ENCODE measurements around the gene ARSI. TPM values are rescaled to one million over a fixed set of nuclear protein-coding genes. Genes with fewer than 3 reads are reported as not detected.

ARSI gene
- total RNA-seq, 1 experiment from 2014 or later = 6.3 TPM

- intact Hi-C loops (cut with micrococcal nuclease) = no loop called here
- no peak overlapping the region for H2AFZ ChIP-seq (ENCODE audit: low read length)
- H3K9me2 ChIP-seq (replicated peaks; ENCODE audit: low read length) = no peaks in the 10 kb centered on the region
- no peak overlapping the region for H3K4me3 ChIP-seq (ENCODE audit: low read length)
- H3K4me1 ChIP-seq (ENCODE audit: insufficient read depth, low read length) = peaks cover 6% of the 10 kb centered on the region
- ChIA-PET POLR2A (ENCODE audit: unreplicated experiment) (no interaction called here), CTCF (no interaction called here)
- H3K9ac ChIP-seq (ENCODE audit: low read length) = no peak overlapping the region
- H3F3A ChIP-seq (ENCODE audit: low read length, unreplicated experiment) = no peaks in the 10 kb centered on the region
- DNase-seq (no peak), ATAC-seq (no peak)
- no peaks in the 10 kb centered on the region for H3K36me3 ChIP-seq (ENCODE audit: low read depth, low read length)
- TF ChIP-seq EZH2phosphoT487 (IDR thresholded peaks at IDR 0.05; ENCODE audit: borderline replicate concordance, low read length) = no peak
- TF ChIP-seq, protein P1, sequence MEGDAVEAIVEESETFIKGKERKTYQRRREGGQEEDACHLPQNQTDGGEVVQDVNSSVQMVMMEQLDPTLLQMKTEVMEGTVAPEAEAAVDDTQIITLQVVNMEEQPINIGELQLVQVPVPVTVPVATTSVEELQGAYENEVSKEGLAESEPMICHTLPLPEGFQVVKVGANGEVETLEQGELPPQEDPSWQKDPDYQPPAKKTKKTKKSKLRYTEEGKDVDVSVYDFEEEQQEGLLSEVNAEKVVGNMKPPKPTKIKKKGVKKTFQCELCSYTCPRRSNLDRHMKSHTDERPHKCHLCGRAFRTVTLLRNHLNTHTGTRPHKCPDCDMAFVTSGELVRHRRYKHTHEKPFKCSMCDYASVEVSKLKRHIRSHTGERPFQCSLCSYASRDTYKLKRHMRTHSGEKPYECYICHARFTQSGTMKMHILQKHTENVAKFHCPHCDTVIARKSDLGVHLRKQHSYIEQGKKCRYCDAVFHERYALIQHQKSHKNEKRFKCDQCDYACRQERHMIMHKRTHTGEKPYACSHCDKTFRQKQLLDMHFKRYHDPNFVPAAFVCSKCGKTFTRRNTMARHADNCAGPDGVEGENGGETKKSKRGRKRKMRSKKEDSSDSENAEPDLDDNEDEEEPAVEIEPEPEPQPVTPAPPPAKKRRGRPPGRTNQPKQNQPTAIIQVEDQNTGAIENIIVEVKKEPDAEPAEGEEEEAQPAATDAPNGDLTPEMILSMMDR (conservative IDR thresholded peaks at IDR 0.05; ENCODE audit: low read depth, low read length) = no peak
- TF ChIP-seq EZH2 (IDR thresholded peaks at IDR 0.05; ENCODE audit: low read length, unreplicated experiment) = no peak
- no peaks in the 10 kb centered on the region for H3K79me2 ChIP-seq (ENCODE audit: low read length)
- BruUV-seq (replicated peaks) = no TSS peak
- H4K20me1 ChIP-seq (ENCODE audit: low read length) = no peaks in the 10 kb centered on the region
- H3K9me3 ChIP-seq (ENCODE audit: low read length) = no peaks in the 10 kb centered on the region
- no peak overlapping the region for H3K4me2 ChIP-seq (ENCODE audit: low read length)
- H3K27me3 ChIP-seq (ENCODE audit: low read length) = no peaks in the 10 kb centered on the region
- H3K27ac ChIP-seq (ENCODE audit: low read length) = no peak overlapping the region
Observed at GRCh38 chr5:150327139-150327538, 24.4 kb upstream of the ARSI start.

DNA sequence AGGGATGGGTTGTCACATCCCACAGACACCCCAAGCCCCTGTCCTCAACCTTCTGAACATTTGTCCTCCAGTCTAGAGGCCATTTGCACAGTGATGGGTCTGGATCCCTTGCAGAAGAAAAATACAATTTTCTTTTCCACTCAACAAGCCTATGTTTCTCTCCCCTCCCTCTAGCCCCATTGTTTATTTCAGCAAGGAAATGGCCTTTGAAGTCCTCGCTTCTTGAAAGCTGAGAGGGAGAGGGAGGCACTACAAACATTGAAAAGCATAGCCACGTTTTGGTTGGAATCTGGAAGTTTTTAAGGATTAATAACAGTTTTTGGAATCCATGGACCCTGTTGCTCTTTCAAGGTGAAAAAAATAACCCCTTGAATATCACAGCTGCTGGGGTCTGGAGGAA is 24.0 kb upstream of the ARSI start:
- H3K27ac ChIP-seq (ENCODE audit: low read length) = no peak overlapping the region
- no peak overlapping the region for H3K4me3 ChIP-seq (ENCODE audit: low read length)
- no peak overlapping the region for H2AFZ ChIP-seq (ENCODE audit: low read length)
- POLR2A ChIA-PET (ENCODE audit: unreplicated experiment) = no interaction called here
- TF ChIP-seq EZH2phosphoT487 (IDR thresholded peaks at IDR 0.05; ENCODE audit: borderline replicate concordance, low read length) (no peak), EZH2 (IDR thresholded peaks at IDR 0.05; ENCODE audit: low read length, unreplicated experiment) (no peak)
- TF ChIP-seq, protein P1 (conservative IDR thresholded peaks at IDR 0.05; ENCODE audit: low read depth, low read length) = no peak
- no peak overlapping the region for H3K9ac ChIP-seq (ENCODE audit: low read length)
- no peaks in the 10 kb centered on the region for H3F3A ChIP-seq (ENCODE audit: low read length, unreplicated experiment)
- no peaks in the 10 kb centered on the region for H3K27me3 ChIP-seq (ENCODE audit: low read length)
- no peaks in the 10 kb centered on the region for H3K79me2 ChIP-seq (ENCODE audit: low read length)
- H4K20me1 ChIP-seq (ENCODE audit: low read length) = no peaks in the 10 kb centered on the region
- no TSS peak for BruUV-seq (replicated peaks)
- H3K9me2 ChIP-seq (replicated peaks; ENCODE audit: low read length) = no peaks in the 10 kb centered on the region
- H3K4me2 ChIP-seq (ENCODE audit: low read length) = no peak overlapping the region
- ATAC-seq = no peak
- no peaks in the 10 kb centered on the region for H3K9me3 ChIP-seq (ENCODE audit: low read length)
- intact Hi-C loops (cut with micrococcal nuclease) = no loop called here
- no peaks in the 10 kb centered on the region for H3K36me3 ChIP-seq (ENCODE audit: low read depth, low read length)
- no peak for DNase-seq
- CTCF ChIA-PET = no interaction called here
- H3K4me1 ChIP-seq (ENCODE audit: insufficient read depth, low read length) = peaks cover 10% of the 10 kb centered on the region

- ChIA-PET POLR2A (ENCODE audit: unreplicated experiment) (no interaction called here), CTCF (no interaction called here)
- no TSS peak for BruUV-seq (replicated peaks)
- DNase-seq (no peak), ATAC-seq (no peak)
- Histone ChIP-seq H3K27ac (ENCODE audit: low read length) (no peak overlapping the region), H3K4me3 (ENCODE audit: low read length) (no peak overlapping the region), H4K20me1 (ENCODE audit: low read length) (no peaks in the 10 kb centered on the region), H3F3A (ENCODE audit: low read length, unreplicated experiment) (no peaks in the 10 kb centered on the region), H3K9me3 (ENCODE audit: low read length) (no peaks in the 10 kb centered on the region), H3K79me2 (ENCODE audit: low read length) (no peaks in the 10 kb centered on the region), H3K36me3 (ENCODE audit: low read depth, low read length) (no peaks in the 10 kb centered on the region), H3K4me1 (ENCODE audit: insufficient read depth, low read length) (peaks cover 23% of the 10 kb centered on the region), H2AFZ (ENCODE audit: low read length) (no peak overlapping the region), H3K9me2 (replicated peaks; ENCODE audit: low read length) (no peaks in the 10 kb centered on the region), H3K4me2 (ENCODE audit: low read length) (no peak overlapping the region), H3K27me3 (ENCODE audit: low read length) (no peaks in the 10 kb centered on the region), H3K9ac (ENCODE audit: low read length) (no peak overlapping the region)
- no peak for TF ChIP-seq EZH2 (IDR thresholded peaks at IDR 0.05; ENCODE audit: low read length, unreplicated experiment)
- no peak for TF ChIP-seq EZH2phosphoT487 (IDR thresholded peaks at IDR 0.05; ENCODE audit: borderline replicate concordance, low read length)
- TF ChIP-seq, protein P1 (conservative IDR thresholded peaks at IDR 0.05; ENCODE audit: low read depth, low read length) = no peak
- intact Hi-C loops (cut with micrococcal nuclease) = no loop called here
Observed at GRCh38 chr5:150325426-150325825, 22.7 kb upstream of the ARSI start.

Data from PC-3 (cell line).